Astrocyte (in vitro differentiated cells and primary cell): ENCODE measurements around the gene AAMDC.

Experiments
- CTCF ChIP-seq: IDR thresholded peaks from 2 replicates; pipeline ENCODE4 v1.5.1; 2011; ENCODE audit warnings: low read depth, mild to moderate bottlenecking, inconsistent platforms, low read length, moderate library complexity; ENCODE audit not compliant: insufficient read depth
- EZH2 ChIP-seq: IDR thresholded peaks from 2 replicates; pipeline ENCODE4 v1.6.1; 2012; ENCODE audit warnings: mild to moderate bottlenecking, low read length, inconsistent platforms; ENCODE audit not compliant: insufficient read depth

DNA sequence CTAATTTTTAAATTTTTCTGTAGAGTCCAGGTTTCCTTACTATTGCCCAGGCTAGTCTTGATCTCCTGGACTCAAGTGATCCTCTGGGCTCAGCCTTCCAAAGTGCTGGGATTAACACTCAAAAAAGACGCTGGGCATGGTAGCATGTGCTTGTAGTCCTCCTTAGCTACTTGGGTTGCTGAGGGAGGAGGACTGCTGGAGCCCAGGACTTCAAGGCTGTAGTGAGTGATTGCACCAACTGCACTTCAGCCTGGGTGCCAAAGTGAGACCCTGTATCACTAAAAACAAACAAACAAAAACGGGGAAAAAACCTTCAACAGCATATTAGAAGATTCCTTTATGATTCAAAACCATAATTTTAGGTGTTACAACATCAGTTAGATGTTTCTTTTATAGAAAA, 45.0 kb upstream of the AAMDC start:
- TF ChIP-seq EZH2 (no peak), CTCF (no peak)
